Endometrium (tissue), 2 donors: ENCODE results near the gene ANKRD60.

Source experiments
- FAIRE-seq: peaks from 2 replicates; lab custom pipeline; 2012; peaks lifted over from hg19 to GRCh38; lab: Jason Lieb, UNC
- donor health status: control.
- donor health status: control.

The ANKRD60 gene

GRCh38 chr20:58244517-58245030, 16.1 kb upstream of the ANKRD60 start:
- no peak for FAIRE-seq

DNA sequence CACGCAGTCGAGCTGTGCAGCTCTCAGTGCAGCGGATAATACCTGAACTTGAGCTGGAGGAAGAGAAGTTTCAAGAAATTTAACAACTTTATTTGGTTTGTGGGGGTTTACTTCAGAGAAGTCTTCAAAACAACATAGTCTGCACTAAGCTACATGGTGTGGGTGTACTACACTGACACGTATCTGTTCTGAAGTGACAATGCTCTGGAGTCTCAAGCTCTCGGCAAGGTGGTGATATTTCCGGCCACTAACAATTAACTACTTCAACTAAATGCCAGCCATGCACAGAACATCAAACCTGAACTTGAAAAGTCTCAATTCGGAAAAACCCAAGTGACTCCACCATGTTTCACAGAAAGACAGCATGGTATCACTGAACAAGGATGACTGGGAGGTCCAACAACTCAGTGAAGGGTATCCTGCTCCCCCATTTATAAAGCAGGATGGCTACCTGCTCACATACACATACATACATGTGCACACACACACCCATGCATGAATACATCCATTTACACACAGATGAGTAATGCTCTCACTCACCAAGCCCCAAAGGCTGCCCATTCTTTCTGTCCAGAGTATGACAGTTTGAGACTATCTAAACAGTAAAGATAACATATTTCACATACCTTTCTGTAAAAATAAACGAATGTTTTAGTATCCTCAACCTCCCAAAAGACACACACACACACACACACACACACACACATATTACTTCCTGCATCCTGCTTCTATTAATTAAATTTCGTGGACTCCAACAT, 15.4 kb upstream of the ANKRD60 start:
- FAIRE-seq = no peak

DNA sequence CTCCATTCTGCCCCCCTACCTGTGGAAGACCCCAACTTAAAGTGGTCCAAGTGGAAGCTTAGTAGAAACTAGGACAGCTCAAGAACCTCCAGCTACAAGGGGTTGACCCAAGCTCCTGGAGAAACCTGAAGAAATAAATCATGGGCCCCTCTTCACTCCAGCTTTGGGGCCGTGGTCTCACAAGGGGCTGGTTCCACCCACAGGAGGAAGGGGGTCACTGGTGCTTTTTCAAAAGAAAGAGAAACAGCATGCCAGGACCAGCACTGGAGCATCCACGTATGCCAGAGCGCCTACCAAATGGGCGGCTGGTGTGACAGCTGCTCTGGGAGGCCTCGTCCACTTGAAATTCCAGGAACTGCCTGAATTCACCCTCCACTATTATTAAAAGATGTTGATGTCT, 14.4 kb upstream of the ANKRD60 start:
- FAIRE-seq = no peak

DNA sequence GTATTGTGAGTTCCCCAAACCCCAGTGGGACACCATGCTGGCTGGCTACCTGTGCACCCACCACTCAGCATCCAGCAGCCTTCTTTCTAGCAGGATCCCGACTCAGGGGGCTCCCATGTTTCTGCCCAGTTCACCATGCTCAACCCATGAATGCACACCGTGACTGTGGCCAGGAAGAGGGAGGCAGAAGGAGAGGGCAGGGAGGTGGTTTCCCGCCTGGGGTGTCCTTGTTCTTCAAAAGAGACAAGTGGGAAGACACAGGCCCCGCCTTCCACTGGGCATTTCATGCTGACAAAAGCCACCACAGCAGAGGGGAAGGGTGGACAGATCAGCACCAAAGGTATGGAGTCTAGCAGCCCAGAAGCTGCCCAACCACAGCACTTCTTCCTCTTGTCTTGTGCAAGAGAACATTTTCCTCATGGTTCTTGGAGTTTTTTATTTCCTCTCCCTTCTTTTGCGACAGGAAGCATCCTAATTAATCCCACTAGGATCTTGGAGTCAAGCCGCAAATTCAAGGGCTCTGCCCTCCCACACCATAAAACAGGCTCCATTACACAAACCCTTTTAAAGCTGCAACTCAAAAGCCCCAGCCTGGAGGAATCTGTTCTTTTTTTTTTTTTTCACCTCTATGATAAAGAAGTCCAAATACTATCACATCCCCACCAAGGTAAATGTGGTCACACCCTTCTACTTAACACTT, 13.5 kb upstream of the ANKRD60 start:
- no peak for FAIRE-seq

DNA sequence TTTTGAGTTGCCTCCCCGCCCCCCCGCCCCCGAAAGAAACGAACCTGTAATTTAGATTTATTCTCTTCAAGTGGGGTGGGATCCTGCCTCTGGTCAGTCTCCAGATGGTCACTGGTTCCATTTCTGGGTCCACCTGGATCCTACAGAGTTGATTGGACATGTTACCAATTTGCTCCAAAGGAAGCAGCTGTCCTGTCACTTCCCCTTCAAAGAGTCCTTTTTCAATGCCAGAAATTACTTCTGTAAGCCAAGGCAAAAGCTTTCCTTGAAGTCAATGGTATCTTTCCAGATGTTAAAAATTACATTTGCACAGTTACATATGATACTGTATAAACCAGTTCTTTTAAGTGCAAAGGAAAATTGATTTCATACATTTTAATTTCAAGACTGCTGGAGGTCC, 12.0 kb upstream of the ANKRD60 start:
- FAIRE-seq = no peak

GRCh38 chr20:58239216-58239615, 10.8 kb upstream of the ANKRD60 start:
- no peak for FAIRE-seq

DNA sequence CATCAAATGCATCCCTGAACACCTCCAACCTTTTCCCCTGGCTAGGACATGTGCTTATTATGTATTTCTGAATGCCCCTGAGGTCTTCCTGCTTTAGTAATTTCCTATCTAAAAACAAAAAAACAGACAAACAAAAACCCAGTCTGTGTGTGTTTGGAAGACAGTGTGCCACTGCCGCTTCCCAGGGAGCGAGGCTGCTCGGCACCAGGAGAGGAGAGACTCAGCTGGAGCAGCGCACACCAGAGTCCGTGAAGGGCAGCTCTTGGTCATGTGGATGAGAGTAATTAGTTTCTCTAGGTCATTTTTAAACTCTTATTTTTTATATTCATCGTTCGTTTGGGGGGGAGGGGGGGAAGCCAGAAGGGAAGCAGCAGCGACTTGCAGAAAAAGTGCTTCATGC, 10.0 kb upstream of the ANKRD60 start:
- FAIRE-seq = no peak

- no peak for FAIRE-seq
These were observed 9.1 kb upstream of the ANKRD60 start for GRCh38 chr20:58237318-58238132.

DNA sequence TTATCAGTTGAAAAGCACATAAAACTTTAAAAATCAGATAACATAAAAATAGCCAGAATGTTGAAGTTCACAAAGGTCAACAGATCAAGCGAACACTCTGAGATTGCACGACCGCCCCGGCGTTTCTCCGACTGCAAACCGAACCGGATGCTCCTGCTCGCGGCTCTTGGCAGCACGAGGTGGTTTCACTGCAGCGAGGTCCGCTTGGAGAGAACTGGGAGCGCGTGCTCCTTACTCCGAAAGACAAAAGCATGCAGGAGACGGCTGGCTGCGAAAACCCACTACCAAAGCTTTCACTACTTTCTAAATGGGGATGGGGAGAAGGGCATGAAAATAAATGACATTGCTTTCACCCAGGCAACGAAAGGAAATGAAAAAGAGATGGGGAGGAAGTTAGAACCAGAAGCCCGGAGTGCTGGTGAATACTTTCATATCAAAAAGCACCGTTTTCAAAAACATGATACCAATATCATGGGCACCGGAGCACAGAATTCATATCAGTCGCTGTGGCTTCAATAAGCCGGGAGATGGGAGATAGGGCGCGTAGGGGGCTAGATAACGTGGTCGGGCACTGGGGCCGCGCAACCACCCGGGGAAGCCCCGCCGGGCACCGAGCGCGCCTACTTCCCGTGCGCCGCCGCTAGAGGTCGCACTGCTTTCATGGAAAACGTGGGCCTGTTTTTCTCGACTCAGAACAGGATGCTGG, 8.3 kb upstream of the ANKRD60 start:
- no peak for FAIRE-seq

DNA sequence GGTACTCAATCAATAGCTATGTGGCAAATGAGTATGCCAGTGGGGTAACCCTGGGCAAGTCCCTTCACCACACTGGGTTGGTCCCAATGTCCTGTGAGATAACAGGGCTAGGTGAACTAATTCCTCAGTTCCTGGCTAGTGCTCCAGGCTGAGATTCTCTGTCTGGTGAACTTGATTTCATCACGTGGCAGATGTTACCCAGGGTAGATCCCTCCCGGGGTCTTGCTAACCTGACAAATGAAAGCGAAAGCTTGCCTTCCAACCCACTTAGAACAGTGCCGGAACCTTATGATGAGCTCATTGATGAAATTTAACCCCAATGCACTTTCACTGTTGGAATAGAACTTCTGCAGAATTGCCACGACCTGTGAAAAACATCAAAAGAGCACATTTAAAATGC, 6.6 kb upstream of the ANKRD60 start:
- FAIRE-seq = no peak

DNA sequence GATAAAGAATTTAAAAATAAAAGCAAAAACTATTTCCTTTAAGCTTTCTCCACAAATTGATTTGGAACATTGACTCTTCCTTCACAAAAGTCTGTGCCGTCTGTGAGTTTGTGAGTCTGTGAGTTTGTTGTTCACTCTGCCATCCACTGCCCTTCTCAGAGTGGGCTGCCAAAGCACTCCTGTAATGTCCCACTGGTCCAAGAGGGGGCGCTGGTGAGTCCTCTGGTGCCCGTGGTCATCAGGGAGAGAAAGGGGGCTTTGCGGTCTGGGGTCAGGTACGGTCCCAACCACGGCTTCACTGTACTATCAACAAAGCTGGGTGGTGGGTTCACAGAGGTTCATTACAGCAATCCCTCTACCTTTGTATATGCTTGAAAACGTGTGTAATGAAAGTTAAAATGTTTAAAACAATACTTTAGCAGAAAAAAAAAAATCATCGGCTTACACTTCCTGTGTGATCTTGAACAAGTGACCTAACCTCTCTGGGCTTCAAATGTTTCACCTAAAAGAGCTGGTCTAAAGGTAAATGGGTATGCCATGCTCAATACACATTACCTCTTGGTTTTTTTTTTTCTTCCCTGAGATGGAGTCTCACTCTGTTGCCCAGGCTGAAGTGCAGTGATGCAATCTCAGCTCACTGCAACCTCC, 5.6 kb upstream of the ANKRD60 start:
- FAIRE-seq = no peak

DNA sequence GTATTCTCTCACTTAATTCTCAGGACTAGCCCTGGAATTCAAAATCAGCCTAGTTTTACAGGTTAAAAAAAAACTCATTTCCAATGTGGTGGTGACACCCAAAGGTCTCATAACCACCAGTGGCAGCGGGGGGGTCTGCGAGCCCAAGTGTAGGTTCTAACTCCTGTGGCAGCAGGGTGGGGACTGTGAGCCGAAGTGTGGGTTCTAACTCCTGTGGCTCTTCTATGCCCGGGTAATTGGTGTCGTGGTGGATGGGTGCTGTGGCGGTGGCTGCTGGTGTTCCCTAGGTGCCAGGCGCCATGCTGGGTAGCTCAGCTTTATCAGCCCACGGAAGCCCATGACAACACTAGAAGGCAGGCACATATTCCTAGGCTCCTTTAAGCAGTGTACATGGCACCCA, 4.9 kb upstream of the ANKRD60 start:
- FAIRE-seq = no peak

- FAIRE-seq = no peak
These were observed 3.2 kb upstream of the ANKRD60 start for GRCh38 chr20:58231683-58232082.

DNA sequence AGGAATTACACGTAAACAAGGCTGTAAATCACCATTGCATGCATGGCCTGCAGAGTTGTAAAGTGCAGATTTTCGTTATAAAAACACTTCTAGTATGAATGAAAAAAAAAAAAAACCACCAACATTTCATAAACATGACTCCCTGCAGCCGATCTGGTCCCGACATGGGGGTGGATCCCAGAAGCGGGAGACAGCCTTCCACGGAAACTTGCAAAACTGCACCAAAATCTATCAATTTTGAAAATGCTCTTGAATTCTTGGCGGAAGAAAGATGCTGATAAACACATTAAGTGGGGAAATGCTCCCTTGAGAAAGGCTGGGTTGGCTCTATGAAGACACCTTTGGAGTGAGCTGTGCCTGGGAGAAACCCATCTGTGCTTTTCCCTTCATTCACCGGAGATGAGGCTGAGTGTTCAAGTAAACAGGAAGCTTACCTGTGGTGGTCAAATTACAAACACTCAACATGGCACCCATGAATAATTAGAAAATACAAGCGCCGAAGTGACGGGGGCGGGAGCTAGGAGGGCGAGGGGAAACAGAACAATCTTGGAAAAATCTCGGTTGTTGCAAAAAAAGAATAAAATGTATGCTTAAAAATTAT, 845 bp upstream of the ANKRD60 start:
- FAIRE-seq = no peak

- no peak for FAIRE-seq
These were observed 360 bp downstream of the ANKRD60 start for GRCh38 chr20:58228103-58228483.

DNA sequence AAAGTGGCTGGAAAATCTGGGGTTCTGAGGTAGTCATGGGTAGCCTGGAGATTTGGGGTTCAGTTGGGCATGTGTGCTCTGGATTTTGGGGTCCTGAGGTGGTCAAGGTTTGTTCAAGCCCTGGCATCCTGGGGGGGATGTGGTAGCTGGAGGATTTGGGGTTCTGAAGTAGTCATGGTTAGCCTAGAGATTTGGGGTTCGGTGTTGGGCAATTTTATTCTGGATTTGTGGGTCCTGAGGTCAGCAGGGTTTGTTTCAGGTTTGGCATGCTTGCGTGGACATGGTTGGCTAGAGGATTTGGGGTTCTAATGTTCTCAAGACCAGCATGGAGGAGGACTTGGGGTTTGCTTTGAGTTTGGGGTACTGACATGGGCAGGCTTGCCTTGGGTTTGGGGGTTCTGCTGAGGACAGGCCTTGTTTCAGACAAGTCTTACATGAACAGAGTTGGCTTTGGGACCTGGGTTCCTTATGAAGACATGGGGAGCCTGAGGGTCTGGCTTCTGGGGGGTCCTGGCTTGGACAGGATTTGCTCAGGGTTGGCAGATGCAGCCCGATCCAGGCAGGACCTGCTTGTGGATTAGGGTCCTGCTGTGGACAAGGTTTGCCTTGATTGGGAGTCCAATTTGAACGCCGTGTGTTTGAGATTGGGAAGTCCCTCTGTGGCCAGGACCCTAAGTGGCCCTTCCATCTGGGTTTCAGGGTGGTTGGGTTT, 906 bp downstream of the ANKRD60 start:
- FAIRE-seq = no peak

GRCh38 chr20:58225452-58226200, 2.8 kb downstream of the ANKRD60 start:
- no peak for FAIRE-seq

DNA sequence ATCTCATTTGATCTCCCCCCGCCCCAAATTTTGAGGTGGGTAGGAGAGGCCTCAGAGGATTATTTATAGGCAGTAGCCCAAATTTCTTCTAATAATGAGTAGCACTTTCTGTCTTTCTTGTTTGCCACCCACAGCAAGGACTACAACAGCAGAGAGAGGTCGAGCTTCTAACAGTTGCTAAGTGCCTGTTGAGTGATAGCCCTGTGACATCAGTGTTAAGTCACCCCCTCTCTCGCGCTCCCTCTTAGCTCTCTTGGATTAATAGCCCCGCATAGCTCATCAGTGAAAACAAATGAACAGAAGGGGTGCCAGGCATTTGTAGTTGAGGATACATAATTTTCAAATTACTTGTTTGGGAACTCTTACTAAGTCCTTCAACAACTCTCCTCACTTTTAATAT, 3.5 kb downstream of the ANKRD60 start:
- no peak for FAIRE-seq

DNA sequence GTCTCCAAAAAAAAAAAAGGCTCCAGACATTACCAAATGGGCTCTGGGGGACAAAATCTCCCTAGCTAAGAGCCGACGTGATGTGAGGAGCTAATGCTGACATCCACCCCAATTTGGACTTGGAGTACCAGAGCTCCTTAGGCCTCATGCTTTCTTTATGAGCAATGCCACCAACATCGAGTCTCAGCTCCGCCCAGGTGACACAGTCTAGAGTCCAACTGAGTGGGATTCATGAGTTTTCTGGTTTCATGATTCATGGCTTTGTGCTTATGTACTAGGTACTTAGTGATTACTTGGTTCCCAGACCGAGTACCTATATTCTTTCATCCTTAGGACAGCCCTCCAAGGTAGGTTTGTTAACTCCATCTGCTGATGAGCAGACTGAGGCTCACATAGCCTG, 4.4 kb downstream of the ANKRD60 start:
- no peak for FAIRE-seq
